K562 (cell line): ENCODE measurements around the gene STK32C. TPM values are rescaled to one million over a fixed set of nuclear protein-coding genes. Genes with fewer than 3 reads are reported as not detected.

ENCODE experiments used
- BCL6 ChIP-seq: fragments of 250-450 bp; sonication (Bioruptor Pico); IDR thresholded peaks from 2 replicates; pipeline ENCODE4 v1.4.0; 2020
- ETV5 ChIP-seq: sonication (generic); formaldehyde crosslinking; IDR thresholded peaks from 2 replicates; pipeline ENCODE4 v1.4.0; 2020; ENCODE audit warnings: low read depth, mild to moderate bottlenecking, missing genetic modification reagents
- IRF2 ChIP-seq: sonication (generic); formaldehyde crosslinking; IDR thresholded peaks from 2 replicates; pipeline ENCODE4 v1.8.1; 2022; ENCODE audit warnings: mild to moderate bottlenecking, missing genetic modification reagents
- NR1H2 ChIP-seq: sonication (generic); formaldehyde crosslinking; IDR thresholded peaks from 2 replicates; pipeline ENCODE4 v1.4.0; 2020; ENCODE audit warnings: mild to moderate bottlenecking, missing genetic modification reagents
- PRPF4 ChIP-seq: fragments of 200-400 bp; formaldehyde crosslinking; IDR thresholded peaks from one replicate; pipeline ENCODE4 v1.6.1; 2017; ENCODE audit warnings: low read length, low read depth, mild to moderate bottlenecking; ENCODE audit not compliant: insufficient read depth, poor library complexity, severe bottlenecking
- PURB ChIP-seq: sonication (generic); formaldehyde crosslinking; IDR thresholded peaks from 2 replicates; pipeline ENCODE4 v1.9.0; 2021; ENCODE audit warnings: low read depth, mild to moderate bottlenecking, missing genetic modification reagents
- RCOR1 ChIP-seq, 2 experiments: IDR thresholded peaks; 2 replicates each; pipeline ENCODE4 v1.6.1; 2012; ENCODE audit warnings: low read depth in 2 of 2, low read length in 2 of 2, borderline replicate concordance in 1 of 2, improper control_type of control experiment in 1 of 2
- ZNF79 ChIP-seq: fragments of 250-450 bp; sonication (Bioruptor Pico); IDR thresholded peaks from 2 replicates; pipeline ENCODE4 v1.4.0; 2020; ENCODE audit warnings: low read depth, mild to moderate bottlenecking, moderate library complexity
- polyA plus RNA-seq, 8 experiments: library from polyadenylated mRNA; depleted of rRNA in 4 of 8; stranded (reverse) in 5 of 8; unstranded in 3 of 8; fragments of >200 nt; fragmentation: Nextera tagmentation in 2 of 8; fragmentation: Illumina TruSeq in 1 of 8; extraction: Ambion mirVana in 2 of 8; extraction: Trizol in 1 of 8; gene quantifications; 2 replicates each; pipeline versions ENCODE4 v1.2.1 to v1.2.3, GENCODE V29; 2011 to 2014; ENCODE audit warnings: inconsistent platforms in 1 of 8, missing spikeins in 1 of 8
- total RNA-seq, 7 experiments: library from RNA; depleted of rRNA in 6 of 7; stranded (reverse); fragments of >200 nt in 6 of 7; fragmentation: Illumina TruSeq in 2 of 7; extraction: Trizol in 2 of 7; gene quantifications; 2 replicates each; pipeline versions ENCODE4 v1.2.1 to v1.2.3, GENCODE V29; 2011 to 2021; ENCODE audit warnings: low replicate concordance in 1 of 7
- TF ChIP-seq, protein P1 (sequence below): fragments of 450-650 bp; formaldehyde crosslinking; IDR thresholded peaks from 2 replicates; pipeline ENCODE4 v1.4.0; 2022; ENCODE audit warnings: missing genetic modification characterization
- TF ChIP-seq, protein P2 (sequence below): fragments of 450-650 bp; conservative IDR thresholded peaks from 2 replicates; pipeline ENCODE4 v1.6.1; 2016; ENCODE audit warnings: missing genetic modification characterization, low read depth, mild to moderate bottlenecking, missing compliant biosample characterization, moderate library complexity
- TF ChIP-seq, protein P3 (sequence below): sonication (generic); formaldehyde crosslinking; IDR thresholded peaks from 2 replicates; pipeline ENCODE4 v1.9.0; 2022; ENCODE audit warnings: mild to moderate bottlenecking, missing genetic modification reagents

STK32C gene
- total and polyA plus RNA-seq, 9 of the 15 experiments (the other 6 are each of a cell fraction or from before 2014, with no cell fraction given) = 1.5 to 20.9 (median 6.5) TPM

DNA sequence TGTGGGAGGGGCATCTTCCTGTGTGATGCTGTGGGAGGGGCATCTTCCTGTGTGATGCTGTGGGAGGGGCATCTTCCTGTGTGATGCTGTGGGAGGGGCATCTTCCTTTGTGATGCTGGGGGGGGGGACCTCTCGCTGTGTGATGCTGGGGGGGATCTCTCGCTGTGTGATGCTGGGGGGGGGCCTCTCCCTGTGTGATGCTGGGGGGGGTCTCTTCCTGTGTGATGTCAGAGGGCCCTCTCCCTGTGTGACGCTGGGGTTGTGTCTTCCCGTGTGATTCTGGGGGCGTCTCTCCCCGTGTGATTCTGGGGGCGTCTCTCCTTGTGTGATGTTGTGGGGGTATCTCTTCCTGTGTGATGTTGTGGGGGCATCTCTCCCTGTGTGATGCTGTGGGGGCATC, 148.9 kb downstream of the STK32C start (continued):
- TF ChIP-seq, protein P1, sequence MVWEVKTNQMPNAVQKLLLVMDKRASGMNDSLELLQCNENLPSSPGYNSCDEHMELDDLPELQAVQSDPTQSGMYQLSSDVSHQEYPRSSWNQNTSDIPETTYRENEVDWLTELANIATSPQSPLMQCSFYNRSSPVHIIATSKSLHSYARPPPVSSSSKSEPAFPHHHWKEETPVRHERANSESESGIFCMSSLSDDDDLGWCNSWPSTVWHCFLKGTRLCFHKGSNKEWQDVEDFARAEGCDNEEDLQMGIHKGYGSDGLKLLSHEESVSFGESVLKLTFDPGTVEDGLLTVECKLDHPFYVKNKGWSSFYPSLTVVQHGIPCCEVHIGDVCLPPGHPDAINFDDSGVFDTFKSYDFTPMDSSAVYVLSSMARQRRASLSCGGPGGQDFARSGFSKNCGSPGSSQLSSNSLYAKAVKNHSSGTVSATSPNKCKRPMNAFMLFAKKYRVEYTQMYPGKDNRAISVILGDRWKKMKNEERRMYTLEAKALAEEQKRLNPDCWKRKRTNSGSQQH (CRISPR knock-in tag) = no peak
- TF ChIP-seq, protein P2, sequence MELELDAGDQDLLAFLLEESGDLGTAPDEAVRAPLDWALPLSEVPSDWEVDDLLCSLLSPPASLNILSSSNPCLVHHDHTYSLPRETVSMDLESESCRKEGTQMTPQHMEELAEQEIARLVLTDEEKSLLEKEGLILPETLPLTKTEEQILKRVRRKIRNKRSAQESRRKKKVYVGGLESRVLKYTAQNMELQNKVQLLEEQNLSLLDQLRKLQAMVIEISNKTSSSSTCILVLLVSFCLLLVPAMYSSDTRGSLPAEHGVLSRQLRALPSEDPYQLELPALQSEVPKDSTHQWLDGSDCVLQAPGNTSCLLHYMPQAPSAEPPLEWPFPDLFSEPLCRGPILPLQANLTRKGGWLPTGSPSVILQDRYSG (tag) = no peak
- TF ChIP-seq IRF2 = no peak
- no peak for TF ChIP-seq ZNF79 (CRISPR knock-in tag)
- TF ChIP-seq NR1H2 (CRISPR knock-in tag) = no peak
- TF ChIP-seq, protein P3, sequence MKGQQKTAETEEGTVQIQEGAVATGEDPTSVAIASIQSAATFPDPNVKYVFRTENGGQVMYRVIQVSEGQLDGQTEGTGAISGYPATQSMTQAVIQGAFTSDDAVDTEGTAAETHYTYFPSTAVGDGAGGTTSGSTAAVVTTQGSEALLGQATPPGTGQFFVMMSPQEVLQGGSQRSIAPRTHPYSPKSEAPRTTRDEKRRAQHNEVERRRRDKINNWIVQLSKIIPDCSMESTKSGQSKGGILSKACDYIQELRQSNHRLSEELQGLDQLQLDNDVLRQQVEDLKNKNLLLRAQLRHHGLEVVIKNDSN = no peak
- TF ChIP-seq PURB (CRISPR knock-in tag) = no peak
- TF ChIP-seq PRPF4 = no peak
- no peak for TF ChIP-seq ETV5 (CRISPR knock-in tag)
- TF ChIP-seq RCOR1 (IDR thresholded peaks at IDR 0.05; ENCODE audit: borderline replicate concordance in 1 of 2, low read depth in 2 of 2, low read length in 2 of 2) = no peak
- no peak for TF ChIP-seq BCL6 (CRISPR knock-in tag)
